Fibroblast of pulmonary artery (primary cell): ENCODE measurements around the gene SLC45A1.

Experiments used
- DNase-seq: peaks from one replicate; pipeline ENCODE4 v3.0.0-alpha.2; 2010; ENCODE audit warnings: low read depth
- H3K4me3 ChIP-seq: replicated peaks from 2 replicates; pipeline ENCODE4 v1.5.1; 2011; ENCODE audit warnings: low read depth, mild to moderate bottlenecking, control low read depth, low read length, moderate library complexity
- CTCF ChIP-seq: IDR thresholded peaks from 2 replicates; pipeline ENCODE4 v1.5.1; 2011; ENCODE audit warnings: mild to moderate bottlenecking, control low read depth, low read length, inconsistent platforms; ENCODE audit errors: missing control alignments

Gene SLC45A1

GRCh38 chr1:8390707-8391106 is 72.8 kb downstream of the SLC45A1 start:
- TF ChIP-seq CTCF: no peak
- no peak for DNase-seq
- H3K4me3 ChIP-seq: no peak overlapping the region

GRCh38 chr1:8392522-8392921 is 74.6 kb downstream of the SLC45A1 start:
- H3K4me3 ChIP-seq: no peak overlapping the region
- DNase-seq: no peak
- no peak for TF ChIP-seq CTCF
